NCI-H2029 (cell line): ENCODE results near the gene SERP1.
"Not testable (repeated sequence)": the region's sequence is repeated elsewhere in the genome, so short reads cannot be mapped to it uniquely, and the experiment has no call there.

Experiments
- DNase-seq: peaks from one replicate; lab custom pipeline; 2025; lab: John Stamatoyannopoulos, UW

Gene SERP1

DNA sequence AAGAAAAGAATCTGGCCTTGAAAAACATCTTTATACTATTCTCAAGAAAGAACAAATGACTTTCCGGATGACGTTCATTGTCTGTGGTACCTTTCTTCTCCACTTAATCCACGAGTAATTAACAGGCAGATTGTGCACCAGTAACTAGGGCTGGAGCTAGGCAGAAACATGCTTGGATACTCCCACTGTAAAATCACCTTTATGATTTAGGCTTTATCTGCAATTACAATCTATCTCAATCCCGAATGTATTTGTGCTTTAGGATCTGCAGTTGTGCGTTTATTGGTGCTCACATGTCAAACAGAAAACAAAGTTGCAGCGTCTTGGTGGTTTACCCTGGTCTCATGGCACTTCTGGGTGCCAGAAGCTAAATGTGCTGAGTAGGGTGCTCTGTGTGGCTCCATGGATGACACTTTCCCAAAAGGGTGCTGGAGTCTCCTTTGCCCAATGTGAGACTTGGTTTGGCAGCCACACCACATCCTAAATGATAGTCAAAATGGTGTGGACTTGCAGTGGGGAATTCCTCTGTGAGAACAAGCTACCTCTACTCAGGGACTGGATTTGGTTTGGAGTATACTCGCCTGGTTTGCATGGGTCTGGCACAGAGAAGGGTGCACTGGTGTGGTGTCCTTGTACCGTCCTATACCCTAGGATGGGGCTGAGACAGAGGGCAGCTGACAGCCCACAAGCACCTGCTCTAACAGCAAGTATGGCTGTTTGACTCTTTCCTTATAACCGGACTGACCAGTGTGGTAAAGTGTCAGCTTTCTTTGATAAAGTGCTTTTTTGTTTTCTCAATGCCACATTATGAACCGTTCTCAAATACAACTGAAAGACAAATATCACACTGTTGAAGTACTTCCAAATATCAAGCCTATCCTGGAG, 7.7 kb downstream of the SERP1 start:
- DNase-seq = peak; percentile 11

DNA sequence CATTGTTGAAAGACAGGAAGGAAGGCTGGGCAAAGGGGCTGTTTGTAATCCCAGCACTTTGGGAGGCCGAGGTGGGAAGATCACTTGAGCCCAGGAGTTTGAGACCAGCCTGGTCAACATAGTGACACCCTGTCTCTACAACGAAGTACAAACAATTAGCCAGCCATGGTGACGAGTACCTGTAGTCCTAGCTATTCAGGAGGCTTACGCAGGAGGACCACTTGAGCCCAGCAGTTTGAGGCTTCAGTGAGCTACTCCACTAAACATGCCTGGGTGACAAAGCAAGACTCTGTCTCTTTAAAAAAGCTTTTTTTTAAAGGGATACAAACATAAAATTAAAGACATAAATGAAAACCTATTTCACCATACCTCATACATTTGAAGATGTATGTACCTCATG, 11.1 kb downstream of the SERP1 start:
- peak; percentile 89 for DNase-seq

DNA sequence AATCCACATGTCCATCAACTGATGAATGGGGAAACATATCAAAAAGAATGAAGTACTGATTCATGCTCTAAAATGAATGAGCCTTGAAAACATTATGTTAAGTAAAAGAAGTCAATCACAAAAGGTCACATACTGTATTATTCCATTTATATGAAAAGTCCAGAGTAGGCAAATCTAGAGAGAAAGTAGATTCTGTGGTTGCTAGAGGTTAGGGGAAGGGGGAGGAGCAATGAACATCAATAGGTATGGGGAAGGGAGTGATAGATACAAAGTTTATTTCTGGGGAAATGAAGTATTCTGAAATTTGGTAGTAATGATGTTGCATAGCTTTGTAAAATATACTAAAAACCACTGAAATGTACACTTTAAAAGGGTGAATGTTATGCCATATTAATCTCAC, 14.5 kb downstream of the SERP1 start:
- no peak for DNase-seq

DNA sequence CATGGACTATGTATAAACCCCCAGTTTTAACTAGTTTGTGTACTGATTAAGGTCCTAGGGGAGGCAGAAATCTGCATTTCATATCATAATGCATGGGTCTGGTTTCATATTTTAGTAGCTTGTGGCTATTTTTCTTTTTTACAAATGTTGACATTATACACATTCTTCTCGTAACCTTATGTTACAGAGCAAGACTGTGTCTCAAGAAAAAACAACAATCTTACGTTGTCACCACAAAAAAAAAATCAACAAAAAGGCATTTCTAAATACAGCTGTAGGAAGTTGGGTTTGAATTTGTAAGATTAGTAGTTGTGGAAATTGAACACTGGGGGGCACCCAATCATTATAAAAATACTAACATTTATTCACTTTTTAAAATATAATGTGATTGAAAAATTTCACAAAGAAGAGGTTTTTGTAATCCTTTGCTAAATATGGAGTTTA, 17.9 kb downstream of the SERP1 start:
- no peak for DNase-seq

DNA sequence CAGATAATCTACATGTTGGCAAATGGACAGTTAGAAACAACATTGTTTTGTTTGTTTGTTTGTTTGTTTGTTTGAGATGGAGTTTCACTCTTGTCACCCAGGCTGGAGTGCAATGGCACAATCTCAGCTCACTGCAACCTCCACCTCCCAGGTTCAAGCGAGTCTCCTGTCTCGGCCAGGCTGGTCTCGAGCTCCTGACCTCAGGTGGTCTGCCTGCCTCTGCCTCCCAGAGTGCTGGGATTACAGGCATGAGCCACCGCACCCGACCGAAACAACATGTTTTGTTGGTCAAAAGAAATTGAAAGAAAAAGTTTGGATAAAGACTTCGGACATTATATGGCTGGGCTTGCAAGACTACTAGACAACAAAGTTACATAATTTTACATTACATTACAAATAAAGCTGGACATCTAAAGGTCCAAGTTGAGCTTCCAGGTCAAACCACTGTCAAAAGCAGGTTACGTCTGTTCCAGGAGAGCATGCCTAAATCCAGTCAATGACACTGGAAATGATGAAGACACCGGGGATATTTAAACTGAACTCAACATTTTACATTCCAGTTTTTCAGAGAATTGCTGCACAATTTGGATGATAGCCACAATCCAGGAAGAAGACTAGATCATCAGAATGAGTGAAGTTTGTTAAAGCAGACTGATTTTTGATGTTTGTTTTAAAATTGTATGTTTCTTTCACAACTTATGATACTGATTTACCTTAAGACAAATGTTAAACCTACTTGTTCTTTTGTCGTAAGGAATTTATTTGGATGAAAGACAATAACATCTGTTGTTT, 18.6 kb downstream of the SERP1 start:
- no peak for DNase-seq

DNA sequence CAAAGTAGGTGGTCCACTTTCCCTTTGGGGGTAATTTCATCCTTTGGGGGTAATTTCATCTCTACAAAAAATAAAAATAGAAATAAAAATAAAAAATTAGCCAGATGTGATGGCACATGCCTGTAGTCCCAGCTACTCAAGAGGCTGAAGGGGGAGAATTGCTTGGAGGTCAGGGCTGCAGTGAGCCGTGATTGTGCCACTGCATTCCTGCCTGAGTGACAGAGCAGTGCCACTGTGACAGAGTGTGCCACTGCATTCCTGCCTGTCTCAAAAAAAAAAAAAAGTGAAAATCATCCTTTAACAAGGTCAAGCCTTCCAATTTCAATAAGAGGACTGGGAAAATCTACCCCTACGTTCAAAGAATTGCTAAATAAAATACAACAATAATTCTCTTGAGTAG, 22.8 kb downstream of the SERP1 start:
- no peak for DNase-seq

DNA sequence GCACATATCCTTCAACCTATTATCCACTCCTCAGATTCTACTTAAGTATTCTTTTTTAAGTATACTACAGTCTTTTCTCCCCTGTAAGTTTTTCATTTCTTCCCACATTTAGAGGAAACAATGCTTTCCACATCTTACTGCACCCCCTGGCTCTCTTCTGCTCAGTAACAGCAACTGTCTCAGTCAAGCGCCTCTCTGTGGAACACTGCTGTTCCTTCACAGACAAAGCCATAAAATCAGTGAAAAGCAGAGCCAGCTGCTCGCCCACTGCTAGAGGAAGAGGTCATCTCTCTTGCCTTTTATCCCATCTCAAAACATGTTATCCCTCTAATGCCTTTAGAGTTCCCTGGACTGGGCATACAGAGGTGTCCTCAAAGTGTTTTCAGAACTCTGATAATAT, 24.8 kb downstream of the SERP1 start:
- DNase-seq = no peak

DNA sequence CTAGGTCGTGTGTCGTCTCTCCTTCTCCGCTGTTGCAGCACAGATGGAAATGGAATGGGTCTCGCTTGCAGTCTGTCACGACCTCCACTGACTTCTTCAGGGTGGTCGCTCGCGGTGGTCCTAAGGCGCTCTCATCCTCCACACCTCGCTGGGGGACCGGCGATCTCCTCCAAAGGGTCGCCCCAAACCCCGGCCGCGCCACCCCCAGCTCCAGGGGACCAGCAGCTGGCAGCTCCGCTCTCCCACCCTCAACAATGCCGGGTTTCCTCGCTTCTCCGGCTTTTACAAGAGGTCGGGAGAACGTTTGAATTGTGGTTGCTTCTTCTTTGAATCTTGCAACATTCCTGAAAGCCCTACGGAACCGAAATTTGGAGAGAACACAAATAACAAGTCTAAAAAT, 25.9 kb downstream of the SERP1 start:
- no peak for DNase-seq

DNA sequence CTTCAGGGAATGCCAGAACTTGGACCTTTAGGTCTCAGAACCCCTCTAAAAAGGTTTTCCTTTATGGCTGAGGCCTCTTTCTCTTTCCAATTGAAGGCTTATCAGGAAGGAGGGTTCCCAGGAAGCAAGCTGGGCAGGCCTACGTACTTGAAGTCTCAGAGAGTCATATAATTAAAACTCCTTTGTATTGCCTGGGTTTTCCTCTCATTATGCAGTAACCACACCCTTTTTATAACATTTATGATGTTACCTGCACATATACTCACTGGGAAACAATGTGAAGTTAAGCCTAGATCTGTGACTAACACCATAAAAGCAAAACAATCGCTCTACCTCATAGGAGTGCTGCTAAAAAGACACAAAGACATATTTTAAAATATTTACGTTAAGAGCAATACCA, 27.3 kb downstream of the SERP1 start:
- no peak for DNase-seq

DNA sequence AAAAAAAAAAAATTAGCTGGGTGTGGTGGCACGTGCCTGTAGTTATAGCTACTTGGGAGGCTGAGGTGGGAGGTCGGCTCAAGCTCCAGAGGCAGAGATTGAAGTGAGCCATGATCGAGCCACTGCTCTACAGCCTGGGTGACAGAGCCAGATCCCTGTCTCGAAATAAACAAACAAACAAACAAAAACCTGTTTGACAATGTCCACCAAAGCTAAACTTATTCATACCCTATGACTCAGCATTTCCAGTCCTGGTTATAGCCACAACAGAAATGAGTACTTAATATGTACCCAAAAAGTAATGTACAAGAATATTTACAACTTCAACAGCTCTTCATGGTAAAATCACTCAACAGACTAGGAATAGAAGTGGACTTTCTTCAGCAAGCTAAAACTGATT, 31.1 kb downstream of the SERP1 start:
- no peak for DNase-seq

DNA sequence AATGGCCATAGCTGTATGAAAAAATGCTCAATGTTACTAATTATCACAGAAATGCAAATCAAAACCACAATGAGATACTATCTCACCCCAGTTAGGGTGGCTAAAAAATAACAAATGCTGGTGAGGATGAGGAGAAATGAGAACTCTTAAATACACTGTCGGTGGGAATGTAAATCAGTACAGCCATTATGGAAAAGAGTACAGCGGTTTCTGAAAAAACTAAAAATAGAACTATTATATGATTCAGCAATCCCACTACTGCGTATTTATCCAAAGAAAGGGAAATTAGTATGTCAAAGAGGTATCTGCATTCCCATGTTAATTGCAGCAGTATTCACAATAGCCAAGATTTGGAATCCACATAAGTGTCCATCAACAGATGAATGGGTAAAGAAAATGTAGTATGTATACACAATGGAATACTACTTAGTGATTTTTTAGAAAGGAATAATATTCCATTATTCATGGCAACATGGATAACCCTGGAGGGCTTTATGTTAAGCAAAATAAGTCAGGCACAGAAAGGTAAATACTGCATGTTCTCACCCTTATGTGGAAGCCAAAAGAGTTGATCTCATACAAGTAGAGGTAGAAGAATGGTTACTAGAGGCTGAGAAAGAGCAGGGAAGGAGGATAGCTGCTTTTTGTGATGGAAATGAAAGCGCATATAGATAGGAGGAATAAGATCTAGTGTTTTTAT, 35.0 kb downstream of the SERP1 start:
- DNase-seq = no peak

DNA sequence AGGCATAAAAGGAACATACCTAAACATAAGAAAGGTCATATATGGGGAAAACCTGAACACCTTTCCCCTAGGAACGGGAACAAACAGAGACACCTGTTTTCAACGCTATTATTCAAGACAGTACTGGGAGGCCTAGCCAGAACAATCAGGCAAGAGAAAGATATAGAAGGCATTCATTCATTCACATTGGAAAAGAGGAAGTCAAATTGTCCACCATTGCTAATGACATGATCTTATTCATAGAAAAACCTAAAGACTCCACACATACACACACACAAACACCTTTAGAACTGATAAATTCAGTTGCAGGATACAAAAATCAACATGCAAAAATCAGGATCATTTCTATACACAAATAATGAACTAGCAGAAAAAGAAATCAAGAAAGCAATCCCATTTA, 36.5 kb downstream of the SERP1 start:
- no peak for DNase-seq

DNA sequence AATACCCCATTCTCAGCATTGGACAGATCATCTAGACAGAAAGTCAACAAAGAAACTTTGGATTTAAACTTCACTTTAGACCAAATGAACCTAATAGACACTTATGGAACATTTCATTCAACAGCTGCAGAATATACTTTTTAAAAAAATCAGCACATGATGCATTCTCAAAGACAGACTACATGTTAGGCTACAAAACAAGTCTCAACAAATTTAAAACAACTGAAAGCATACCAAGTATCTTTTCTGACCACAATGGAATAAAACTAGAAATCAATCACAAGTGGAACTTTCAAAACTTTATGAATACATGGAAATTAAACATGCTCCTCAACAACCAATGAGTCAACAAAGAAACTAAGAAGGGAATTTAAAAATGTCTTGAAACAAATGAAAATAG, 37.9 kb downstream of the SERP1 start:
- DNase-seq = no peak

DNA sequence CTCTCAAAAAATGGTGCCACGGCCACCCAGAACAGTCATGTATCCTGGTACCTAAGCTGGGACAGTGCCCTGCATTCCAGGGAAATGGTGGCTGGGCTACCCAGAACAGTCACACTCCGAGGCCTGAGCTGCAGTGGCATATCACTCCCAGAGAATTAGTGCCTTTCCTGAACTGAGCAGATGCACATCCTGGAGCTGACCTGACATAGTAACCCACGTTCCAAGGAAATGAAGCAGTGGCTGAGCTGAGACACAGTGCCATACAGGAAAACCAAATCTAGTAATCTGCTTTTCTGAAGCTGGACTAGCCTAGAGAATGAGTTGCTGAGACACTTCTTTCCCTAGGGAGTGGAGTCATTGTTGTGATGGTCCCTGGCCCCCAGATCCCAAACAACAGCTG, 41.8 kb downstream of the SERP1 start:
- DNase-seq = no peak

DNA sequence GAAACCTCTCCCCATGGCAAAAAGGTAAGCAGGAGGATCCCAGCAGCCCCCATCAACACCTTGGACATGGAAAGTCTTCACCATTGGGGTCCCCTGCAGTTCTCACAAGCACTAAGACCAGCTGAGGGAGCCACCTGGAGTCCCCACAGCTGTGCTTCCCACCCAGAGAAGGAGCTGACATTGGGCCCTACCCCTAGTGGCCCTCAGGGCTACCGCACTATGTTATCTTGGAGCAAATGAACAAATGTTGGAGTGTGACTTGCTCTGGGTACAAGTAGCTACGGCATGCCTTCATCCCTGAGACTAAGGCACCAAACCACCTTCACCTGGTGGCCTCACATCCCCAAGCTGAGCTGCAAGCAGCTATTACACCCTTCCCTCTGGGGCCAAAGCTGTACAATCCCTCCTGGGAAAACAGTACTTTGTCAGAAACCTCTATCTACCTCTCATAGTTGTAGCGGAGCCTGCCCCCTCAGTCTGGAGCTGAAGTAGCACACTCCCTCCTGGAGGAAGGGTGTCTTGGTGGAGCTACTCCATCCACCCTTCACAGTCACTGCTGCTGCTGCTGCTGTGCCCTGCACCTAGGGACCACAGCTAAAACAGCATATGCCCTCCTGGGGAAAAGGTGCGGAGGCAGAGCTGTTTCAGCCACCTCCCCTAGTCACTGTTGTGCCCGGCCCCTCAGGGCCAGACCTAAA, 42.7 kb downstream of the SERP1 start:
- DNase-seq = no peak

DNA sequence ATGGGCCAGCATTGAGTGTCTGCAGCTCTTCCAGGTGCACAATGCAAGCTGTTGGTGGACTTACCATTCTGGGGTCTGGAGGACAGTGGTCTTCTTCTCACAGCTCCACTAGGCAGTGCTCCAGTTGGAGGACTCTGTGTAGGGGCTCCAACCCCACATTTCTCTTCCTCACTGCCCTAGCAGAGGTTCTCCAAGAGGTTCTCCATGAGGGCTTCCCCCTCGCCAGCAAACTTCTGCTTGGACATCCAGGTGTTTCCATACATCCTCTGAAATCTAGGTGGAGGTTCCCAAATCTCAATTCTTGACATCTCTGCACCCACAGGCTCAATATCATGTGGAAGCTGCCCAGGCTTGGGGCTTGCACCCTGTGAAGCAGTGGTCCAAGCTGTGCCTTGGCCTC, 45.3 kb downstream of the SERP1 start:
- not testable (repeated sequence) for DNase-seq

DNA sequence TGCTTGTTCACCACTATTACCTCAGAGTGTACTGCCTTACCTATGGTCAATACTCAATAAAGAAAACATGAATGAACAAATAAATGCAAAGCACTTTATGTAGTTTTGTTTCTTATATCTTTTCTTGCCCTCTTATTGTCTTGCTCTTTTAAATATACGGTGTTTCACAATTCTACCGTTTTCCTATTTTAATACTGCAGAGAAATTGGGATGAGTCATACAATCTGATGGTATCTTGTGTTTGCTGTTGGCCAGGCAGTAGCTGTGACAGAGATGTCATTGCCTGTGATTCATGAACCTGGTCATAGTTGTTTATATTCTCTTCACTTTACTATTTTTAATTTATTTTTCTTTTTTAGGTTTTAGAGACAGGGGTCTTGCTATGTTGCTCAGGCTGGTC, 48.3 kb downstream of the SERP1 start:
- DNase-seq = no peak

DNA sequence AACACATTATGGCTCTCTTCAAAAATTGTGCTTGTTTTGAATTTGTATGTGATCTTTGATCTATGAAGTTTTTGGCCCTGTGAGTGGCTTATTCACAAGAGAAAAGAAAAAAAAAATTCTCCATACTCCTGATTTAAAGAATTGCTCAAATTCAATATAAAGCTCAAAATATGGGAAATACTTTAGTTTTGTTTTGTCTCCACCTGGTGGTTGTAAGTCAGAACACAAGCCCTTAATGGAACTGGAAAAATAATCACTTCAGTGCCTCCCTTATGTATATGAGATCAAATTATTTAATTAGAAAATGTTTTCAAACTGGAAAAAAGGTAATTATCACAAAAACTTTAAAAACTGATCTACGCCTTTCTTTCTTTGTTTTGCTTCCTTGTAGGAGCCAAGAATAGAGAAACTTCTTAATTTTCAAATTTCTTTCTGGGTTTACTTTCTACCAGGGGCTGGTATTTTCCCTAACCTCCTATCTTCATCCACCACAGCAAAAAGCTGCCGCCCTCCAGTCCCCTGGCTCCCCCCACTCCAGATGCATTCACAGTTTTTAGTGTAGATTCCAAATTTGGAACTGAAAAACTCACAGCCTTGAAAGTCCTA, 50.6 kb downstream of the SERP1 start:
- DNase-seq = peak; percentile 30

DNA sequence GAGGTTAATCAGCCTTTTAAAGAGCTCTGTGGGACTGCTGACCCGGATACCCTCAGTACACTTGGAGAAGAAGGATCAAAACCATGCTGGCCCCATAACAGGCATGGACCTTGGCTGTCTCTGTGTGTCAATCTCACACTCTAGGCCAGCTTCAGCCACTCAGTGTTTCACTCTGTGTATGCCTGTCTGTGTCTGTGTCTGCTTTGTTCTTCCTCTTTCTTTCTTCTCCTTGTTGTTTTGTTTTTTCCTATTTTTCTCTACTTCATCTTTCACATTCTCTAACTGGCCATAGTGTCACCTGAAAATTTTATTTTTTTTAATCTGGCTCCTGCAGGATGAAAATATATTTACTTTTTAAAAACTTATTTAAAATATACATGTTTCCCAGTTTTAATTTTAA, 51.1 kb downstream of the SERP1 start:
- DNase-seq = no peak

DNA sequence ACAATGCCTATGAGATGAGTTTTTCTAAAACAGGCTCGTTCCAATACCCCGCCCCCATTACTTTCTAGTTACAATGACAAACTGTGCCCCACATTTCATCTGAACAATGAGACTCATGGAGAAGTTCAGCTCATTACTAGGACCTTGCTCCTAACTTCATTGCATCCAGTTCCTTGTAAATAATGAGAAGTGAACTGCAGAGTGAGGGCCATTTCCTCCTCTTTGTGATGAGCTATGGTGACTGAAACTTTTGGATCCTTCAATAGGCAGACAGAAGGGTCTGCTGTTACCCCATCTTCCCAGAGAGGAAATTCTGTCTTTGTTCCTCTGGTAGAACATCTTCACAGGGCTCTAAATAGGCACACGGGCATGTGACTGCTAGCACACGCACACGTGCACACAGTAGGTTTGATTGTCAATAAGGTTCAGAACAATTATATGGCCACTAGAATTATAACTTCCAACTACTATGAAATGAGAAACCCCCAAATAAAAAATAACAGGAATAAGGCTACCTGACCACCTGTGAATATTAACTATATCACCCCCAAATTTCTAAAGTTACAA, 51.8 kb downstream of the SERP1 start:
- DNase-seq = no peak
